GM19467 (cell line): ENCODE data around the gene RPL29.
A peak's percentile ranks its signal among the peaks of the same experiment; 100 is the strongest.
"Not testable (repeated sequence)": the region's sequence is repeated elsewhere in the genome, so short reads cannot be mapped to it uniquely, and the experiment has no call there.

Source experiments
- ATAC-seq: cut with Tn5 transposase; IDR thresholded peaks from one replicate; pipeline ENCODE4 v1.9.1; 2021; ENCODE audit warnings: mild to moderate bottlenecking, moderate library complexity; ENCODE audit not compliant: unreplicated experiment

The RPL29 gene

DNA sequence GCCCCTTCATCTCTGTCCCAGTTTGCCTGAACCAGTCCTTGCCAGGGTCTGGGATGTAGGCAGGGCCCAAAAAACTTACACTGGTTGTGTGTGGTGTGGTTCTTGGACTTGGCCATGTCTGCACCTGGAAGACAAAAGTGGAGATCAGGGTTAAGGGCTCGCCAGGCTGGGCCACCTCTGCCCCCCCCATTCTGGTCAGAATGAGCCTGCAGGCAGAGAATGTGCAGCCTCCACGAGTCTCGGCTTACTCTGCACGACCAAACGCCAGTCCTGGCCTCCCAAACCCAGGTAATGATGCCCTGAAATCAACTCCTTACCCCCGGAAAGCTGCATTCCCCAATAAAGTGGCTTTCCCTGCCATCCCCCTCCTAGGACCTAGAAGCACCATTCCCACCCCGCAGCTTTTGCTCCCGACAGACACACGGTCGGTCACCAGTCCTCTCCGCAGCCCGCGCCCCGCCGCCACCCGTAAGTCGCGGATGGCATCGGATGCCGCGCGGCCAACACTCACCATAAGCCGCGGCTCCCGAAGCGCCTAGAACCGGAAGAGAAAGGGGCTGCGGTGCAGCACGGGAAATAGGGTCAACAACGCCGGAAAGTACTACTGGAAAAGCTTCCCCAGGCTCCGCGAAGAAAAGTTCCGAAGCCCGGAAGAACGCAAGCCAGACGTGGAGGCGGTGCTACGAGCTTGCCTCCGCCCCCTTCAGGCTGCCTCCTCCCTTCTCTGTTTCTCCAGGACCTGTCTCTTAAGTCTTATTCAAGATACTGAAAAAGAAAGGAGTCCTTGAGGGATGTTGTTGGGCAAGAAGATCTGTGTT, at the start of gene RPL29:
Gene RPL29 (minus strand): TSS at position 550 of the 818 bp plus-strand sequence. CDS start 434 bp downstream, at position 116.
- ATAC-seq, result peak; percentile 79

DNA sequence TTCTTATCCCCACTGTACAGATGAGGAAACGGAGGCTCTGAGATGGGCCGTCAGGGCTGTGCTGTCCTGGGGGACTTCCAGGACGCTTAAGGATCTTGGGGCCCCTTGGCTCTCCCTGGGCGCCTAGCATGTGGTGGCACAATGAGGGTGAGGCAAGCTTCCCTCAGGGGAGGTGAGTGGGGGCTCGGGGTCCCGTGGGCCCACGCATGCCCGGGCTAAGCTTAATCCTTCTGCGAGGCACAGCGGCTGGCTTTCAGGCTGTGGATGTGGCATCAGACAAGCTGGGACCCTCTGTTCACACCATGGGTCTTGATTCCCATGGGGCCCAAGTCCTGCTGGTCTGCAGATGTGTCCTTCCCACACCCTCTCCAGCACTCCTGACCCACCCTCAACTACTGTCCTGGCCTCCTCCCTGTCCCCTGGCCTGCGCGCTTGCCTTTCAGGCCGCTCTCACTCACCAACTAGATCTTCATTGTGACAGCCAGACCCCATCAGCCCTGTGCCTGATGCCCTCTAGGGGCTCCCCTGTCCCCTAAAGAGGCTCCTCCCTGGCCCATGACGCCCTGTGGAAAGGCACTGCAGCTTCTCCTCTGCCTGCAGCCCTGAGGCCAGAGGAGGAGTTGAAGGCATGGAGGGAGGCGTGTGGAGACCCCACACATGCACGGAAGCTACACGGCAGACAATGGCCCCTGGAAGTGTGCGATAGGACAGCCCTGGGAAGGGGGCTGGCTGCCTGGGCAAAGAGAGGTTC, 49.3 kb upstream of the RPL29 start:
- no peak for ATAC-seq

DNA sequence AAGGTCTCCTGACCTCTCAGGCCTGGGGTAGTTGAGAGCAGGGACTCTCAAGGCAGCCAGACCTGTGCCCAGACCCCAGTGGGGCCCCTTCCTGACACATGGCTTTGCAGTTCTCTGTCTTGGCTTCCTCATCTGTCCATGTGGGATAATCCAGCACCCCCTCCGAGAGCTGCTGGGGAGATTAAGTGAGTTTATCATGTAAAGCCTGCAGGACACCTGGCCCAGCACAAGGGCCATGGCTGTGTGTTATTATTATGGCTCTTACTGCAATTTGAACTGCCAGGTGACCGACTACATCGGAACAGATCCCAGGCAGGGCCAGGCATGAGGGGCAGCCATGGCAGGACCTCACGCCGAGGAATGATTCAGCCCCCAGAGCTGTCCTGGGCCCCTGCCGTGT, 48.1 kb upstream of the RPL29 start:
- ATAC-seq, result no peak

DNA sequence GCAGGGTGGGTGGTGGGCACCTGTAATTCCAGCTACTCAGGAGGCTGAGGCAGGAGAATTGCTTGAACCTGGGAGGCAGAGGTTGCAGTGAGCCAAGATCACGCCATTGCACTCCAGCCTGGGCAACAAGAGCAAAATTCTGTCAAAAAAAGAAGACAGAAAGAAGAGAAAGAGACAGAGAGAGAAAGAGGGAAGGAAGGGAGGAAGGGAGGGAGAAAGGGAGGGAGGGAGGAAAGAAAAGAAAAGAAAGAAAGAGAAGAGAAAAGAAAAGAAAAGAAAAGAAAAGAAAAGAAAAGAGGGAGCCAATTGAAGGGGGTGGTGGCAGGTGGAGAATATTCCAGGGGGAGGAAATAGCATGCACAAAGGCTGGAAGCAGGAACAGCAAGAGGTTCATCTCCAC, 47.3 kb upstream of the RPL29 start:
- ATAC-seq, result not testable (repeated sequence)

DNA sequence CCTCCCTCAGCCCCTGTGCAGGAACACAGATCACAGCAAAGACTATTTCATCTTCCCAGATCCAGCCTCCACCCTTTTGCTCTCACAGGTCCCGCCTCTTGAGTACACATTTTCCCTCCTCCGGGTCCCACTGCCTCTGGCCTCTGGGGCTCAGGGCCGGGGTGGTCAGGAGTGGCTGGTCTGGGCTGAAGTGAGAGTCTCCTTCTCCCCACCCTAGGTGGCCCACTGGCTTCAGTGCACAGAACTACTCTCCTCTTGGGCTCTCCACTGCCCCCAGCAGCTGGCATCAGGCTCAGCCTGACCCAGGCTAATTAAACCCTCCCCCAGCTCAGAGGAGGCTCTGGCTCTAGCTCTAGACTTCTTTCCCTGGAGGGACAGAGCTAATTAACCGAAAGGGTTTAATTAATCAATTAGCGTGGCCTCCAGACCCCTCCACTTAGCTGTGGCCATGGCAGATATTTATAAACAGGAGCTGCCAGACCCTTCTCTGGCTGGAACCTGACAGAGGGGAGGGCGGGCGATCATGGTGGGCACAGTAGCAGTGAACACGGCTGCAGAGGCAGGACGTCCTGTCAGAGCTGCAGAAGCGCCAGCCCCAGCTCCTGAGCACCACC, 45.5 kb upstream of the RPL29 start:
- no peak for ATAC-seq

DNA sequence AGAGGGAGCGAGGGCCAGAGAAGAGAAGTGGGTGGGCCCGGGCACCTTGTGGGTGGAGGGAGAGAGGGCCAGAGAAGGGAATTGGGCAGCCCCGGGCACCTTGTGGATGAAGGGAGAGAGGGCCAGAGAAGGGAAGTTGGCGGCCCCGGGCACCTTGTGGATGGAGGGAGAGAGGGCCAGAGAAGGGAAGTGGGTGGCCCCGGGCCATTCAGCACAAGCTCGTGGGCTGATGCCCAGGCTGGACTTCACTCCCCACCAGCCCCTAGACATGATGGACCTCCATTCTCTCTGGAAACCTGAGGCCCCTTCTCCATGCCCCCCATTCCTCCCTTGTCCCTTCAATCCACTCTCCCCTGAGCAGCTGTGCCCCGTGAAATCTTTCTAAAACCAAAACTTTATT, 44.9 kb upstream of the RPL29 start:
- no peak for ATAC-seq

DNA sequence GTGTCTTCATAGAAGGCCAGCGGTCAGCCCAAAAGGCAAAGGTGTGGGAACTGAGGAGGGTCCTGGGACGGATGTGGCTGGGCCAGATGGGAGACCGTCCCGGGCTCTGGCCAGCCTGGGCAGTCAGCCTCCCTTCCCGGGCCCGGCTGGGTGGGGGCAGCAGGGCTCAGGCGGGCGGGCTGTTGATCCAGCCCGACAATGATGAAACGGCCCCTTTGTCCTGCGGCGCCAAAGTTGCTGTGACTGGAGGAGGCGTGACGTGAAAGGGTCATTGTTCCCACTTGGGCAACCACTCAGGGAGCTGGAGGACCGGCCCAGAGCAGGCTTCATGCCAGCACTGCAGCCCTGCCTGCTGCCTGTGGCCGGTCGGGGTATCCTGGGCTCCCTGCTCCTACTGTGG, 44.2 kb upstream of the RPL29 start:
- no peak for ATAC-seq

DNA sequence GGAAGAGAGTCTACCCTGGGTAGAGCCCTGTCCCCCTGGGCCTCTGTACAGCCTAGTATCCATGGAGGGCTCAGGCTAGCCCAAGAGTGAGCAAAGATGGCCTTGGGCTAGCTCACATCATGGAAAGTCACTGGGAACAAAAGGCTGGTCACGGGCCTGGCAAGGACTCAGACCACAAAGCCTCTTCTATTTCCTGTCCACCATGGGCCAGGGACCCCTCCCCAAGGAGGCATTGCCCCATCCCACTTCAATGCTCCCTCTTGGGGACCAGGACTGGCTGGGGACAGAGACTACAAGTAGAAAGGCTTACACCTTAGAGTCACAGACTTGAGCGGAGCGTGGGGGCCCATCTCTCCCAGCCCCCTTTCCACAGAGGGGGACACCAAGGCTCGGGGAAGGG, 43.7 kb upstream of the RPL29 start:
- no peak for ATAC-seq

DNA sequence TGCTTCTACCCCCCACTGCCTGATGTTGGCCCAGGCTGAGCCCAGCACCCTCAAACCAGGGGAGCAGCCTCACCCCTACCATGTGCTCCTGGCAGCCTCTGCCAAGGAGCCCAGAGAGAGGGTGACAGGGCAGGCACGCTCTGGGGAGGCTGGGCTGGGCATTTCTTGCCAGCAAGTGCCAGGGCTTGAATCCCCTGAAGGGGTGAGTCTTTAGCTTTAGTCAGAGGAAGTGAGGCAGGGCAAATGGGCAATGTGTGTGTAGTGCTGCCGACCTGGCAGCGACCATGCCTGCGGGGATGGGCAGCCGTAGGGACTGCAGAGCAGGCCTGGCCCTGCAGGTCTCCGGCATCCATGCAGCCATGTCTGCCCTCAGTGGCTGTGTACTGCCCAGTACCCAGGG, 42.5 kb upstream of the RPL29 start:
- no peak for ATAC-seq

DNA sequence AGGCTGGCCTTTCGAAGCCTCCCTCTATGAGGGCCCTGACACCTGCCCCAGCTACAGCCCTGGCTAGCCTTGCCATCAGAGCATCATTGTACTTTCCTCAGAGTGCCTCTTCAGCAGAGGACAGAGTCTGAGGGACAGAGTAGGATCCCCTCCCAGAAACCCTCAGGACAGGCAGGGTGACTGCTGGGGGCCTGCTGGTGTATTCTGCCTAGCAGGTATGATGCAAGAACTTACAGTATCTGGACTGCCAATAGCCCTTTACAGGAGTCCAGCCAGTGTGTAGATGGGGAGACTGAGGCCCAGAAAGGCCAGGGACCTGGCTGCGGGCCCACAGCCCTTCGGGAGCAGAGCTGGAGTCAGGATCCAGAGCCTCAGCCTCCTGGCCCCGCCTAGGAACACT, 41.6 kb upstream of the RPL29 start:
- ATAC-seq, result no peak

DNA sequence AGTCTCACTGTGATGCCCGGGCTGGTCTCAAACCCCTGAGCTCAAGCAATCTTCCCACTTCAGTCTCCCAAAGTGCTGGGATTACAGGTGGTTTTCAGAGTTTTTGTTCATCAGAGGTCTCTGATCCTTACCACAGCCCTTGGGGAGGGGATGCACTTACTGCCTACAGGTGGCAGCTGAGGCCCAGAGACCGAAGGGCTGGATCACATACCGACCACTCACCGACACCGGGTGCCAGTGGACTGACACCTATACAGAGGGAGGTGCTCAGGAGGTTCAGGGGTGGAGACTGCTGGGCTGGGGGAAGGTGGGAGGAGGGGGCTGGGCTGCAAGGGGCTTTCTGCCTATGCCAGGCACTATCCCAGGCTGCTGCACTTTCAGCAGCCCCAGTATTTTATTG, 41.1 kb upstream of the RPL29 start:
- ATAC-seq, result no peak

DNA sequence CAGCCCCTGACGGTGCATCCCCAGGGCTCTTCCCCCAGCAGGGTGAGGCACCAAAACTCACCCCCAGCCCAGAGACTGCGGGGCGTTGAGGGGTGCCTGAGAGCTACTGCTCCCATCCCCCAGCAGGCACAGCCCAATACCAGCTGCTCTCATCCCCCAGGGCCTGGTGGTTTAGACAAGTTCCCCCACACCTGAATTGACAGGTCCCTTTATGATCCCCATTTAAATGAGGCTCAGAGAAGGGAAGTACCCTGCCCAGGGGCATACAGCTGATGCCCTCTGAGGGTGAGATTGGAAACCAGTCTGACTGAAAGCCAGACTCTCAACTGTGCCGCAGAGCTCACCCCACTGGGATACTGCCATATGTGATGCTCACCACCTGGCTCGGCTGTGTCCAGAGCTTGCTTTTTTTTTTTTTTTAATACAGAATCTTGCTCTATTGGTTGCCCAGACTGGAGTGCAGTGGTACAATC, 40.6 kb upstream of the RPL29 start:
- ATAC-seq, result peak; percentile 44

DNA sequence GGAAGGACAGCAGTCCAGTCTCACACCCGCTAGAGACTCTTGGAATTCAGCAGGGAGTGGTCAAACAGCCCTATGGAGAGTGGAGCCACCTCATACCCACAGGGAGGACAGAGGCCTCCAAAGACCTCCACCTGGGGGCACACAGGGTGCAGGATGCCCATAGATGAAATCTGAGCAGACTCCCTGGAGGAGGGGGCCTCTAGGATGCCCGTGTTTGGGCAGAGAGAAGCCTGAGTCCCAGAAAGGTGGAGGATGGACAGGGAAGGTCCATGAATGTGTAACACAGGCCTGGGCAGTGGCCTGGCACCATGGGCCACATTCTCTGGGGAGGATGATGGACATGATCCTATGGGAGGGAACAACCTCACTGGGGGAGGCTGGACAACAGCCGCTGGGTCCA, 39.0 kb upstream of the RPL29 start:
- no peak for ATAC-seq

DNA sequence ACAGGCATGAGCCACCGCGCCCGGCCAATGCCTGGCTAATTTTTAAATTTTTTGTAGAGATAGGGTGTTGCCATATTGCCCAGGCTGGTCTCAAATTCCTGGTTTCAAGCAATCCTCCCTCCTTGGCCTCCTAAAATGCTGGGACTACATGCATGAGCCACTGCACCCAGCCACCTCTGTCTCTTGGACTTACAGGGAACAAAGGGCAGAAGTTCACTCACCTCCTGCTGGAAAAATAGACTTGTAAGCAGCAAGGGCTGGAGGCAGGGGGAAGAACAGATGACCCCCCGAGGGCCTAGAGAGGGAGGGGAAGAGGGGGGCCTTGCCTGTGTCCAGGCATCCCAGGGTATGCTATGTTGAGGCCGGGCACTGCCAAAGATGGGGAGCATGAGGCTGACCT, 38.5 kb upstream of the RPL29 start:
- no peak for ATAC-seq

DNA sequence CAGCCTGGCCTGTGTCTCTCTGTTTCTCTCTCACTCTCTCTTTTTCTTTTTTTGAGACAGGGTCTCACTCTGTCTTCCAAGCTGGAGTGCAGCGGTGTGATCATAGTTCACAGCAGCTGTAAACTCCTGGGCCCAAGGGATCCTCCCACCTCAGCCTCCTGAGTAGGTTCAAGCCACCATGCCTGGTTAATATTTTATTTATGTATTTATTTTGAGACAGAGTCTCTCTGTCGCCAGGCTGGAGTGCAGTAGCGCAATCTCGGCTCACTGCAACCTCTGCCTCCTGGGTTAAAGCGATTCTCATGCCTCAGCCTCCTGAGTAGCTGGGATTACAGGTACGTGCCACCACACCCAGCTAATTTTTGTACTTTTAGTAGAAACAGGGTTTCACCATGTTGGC, 38.1 kb upstream of the RPL29 start:
- not testable (repeated sequence) for ATAC-seq

DNA sequence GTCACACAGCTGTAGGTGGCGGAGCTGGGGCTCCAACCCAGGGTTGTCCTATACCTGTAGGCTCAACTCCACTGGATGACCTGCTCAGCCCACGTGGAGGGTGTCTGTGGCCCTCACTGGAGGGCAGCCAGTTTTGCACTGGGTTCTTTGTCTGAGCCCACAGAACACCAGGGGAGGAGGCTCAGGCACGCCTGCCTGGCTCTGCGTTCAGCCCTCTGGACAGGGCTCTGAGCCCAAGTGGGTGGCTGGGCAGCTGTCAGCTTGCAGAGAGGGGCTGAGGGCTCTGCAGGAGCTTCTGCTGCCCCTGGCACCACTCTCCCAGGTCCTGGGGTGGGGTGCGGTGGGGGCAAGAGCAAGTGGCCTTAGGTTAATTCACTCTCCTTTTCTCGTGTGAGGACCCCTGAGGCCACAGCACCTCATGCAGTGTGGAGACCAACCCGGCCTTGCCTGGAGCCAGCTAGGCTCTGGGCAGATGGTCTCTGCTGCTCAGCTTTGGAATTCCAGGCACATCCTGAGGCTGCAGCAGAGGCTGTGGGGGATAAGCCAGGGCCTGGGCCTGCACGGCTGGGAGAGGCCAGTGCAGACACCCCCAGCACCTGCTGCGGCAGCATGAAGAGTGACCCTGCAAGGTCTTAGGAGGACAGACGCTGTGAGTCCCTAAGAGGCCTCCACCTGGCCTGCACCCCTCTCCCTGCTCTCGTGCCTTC, 37.2 kb upstream of the RPL29 start:
- ATAC-seq, result no peak

DNA sequence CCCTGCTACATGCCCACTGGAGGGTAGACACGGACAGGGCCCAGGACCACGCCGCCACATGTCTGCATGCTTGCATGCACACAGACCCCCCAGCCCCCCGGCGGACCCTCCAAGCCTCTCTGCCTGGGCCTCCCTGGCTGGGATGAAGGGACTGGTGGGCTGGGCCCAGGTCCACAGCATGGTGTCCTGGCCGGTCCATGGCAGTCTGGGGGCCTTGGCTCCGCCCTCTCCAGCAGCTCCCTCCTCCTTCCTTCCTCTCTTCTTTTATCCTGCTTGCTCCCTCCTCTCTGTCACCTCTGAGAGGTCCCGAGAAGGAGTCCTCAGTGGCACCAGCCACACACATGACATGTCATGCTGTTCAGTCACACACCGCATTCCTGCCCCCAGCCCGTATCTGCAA, 36.2 kb upstream of the RPL29 start:
- no peak for ATAC-seq

DNA sequence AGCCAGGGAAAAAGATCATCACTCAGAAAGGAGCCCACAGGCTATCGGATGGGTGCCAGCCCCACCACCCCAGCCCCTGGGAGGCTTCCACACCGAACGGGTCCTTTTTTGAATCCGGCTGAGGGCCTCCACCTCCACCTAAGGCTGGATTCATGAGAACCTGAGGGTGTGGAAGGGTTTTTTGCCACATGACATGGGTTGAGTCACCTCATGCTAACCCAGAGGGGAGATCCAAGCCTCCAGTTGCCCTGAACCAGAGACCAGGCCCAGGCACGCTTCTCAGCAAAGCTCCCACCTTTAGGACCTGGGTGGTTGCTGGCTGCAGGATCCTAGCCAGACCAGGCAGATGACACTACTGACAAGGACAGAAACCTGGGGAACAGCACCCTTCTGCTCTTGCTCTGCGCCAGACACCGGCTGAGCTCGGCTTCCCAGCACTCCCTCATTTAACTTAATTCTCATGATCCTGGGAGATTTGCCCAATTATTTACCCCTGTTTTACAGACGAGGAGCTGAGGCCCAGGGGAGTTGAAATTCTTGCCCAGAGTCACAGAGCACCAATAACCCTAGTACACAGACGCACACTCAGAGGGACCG, 35.1 kb upstream of the RPL29 start:
- ATAC-seq, result no peak

DNA sequence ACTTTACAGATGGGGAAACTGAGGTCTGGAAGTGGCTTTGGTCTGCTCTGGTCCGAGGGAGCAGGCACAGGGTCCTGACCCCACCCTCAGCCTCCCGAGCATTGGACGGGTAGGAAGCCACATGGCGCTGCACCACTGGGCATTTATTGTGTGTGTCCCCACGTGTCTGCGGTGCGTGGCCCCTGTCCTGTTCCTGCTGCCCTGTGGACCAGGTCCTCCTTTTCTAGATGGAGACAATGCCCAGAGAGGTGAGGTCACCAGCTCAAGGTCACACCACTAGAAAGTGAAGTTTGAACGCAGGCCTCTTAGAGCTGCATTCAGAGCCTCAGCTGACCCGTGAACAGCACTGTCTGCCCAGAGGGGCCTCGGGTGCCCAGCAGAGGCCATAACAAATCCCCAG, 33.8 kb upstream of the RPL29 start:
- ATAC-seq, result no peak

DNA sequence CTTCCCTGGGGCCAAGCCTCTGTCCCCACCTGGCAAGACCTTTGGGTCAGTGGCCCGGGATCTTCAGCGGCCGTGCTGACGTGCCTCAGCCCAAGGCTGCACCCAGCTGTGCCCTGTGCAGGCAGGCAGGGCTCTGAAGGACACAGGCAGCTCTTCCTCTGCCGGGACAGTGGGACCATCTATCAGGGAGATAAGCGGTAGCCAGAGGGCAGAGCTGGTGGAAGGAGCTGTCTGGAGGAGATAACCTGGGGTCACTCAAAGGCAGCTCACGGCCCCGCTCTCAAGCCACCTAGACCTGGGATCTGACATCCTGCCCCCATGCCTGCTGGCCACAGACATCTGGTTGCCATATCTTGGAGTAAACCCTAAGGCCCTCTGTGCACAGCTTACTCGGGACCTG, 33.4 kb upstream of the RPL29 start:
- ATAC-seq, result no peak

DNA sequence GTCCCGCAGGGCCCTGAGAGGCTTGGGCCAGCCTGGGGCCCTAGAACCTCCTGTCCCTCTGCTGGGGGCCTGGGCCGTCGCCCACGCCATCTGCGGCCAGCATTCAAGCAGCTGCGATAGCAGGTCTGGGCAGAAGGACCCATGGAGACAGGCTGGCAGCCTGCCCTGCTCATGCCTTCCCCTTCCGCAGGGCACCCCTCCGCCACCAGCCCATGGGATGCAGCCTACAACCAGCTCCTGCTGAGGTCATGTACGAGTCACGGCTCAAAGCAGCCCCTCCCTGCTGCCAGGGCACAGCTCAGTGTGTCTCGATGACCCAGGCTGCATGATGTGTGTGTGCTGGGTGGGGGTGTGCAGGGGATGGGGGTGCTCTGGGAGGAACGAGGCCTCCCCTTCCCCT, 32.9 kb upstream of the RPL29 start:
- ATAC-seq, result no peak
